GM23338 (cell line): ENCODE measurements around the gene SLC29A1. TPM values are rescaled to one million over a fixed set of nuclear protein-coding genes. Genes with fewer than 3 reads are reported as not detected.

Source experiments
- ATAC-seq: fragments of 200-7000 bp; cut with Tn5 transposase; 3 replicates; pipeline ENCODE4 v1.9.1; 2020
- DNase-seq: peaks from one replicate; pipeline ENCODE4 v3.0.0-alpha.2; 2015; ENCODE audit warnings: low spot score
- H2AFZ ChIP-seq: fragments of 200-600 bp; sonication (generic); 2 replicates; pipeline ENCODE4 v1.8.0; 2016; ENCODE audit warnings: antibody characterized with exemption, mild to moderate bottlenecking, moderate library complexity
- H3F3A ChIP-seq: fragments of 200-600 bp; sonication (generic); replicated peaks from 2 replicates; pipeline ENCODE4 v1.8.0; 2017; ENCODE audit warnings: antibody characterized with exemption, mixed run types, low read depth
- H3K27ac ChIP-seq: fragments of 200-600 bp; sonication (generic); 2 replicates; pipeline ENCODE4 v1.6.1; 2016; ENCODE audit warnings: low read depth
- H3K27me3 ChIP-seq: fragments of 200-600 bp; sonication (generic); 2 replicates; pipeline ENCODE4 v1.8.0; 2016; ENCODE audit warnings: mild to moderate bottlenecking, mixed run types, moderate library complexity; ENCODE audit not compliant: insufficient read depth
- H3K36me3 ChIP-seq: fragments of 200-600 bp; sonication (generic); 2 replicates; pipeline ENCODE4 v1.8.0; 2016; ENCODE audit warnings: mild to moderate bottlenecking; ENCODE audit not compliant: insufficient read depth
- H3K4me1 ChIP-seq: fragments of 200-600 bp; sonication (generic); 2 replicates; pipeline ENCODE4 v1.8.0; 2016; ENCODE audit warnings: mild to moderate bottlenecking, moderate library complexity; ENCODE audit not compliant: insufficient read depth
- H3K4me2 ChIP-seq: fragments of 200-600 bp; sonication (generic); 2 replicates; pipeline ENCODE4 v1.7.1; 2017; ENCODE audit warnings: mixed run types
- H3K4me3 ChIP-seq: fragments of 200-600 bp; sonication (generic); 2 replicates; pipeline ENCODE4 v1.6.1; 2016; ENCODE audit warnings: mixed run types
- H3K79me2 ChIP-seq: fragments of 200-600 bp; sonication (generic); replicated peaks from 2 replicates; pipeline ENCODE4 v1.8.0; 2017; ENCODE audit warnings: mild to moderate bottlenecking; ENCODE audit not compliant: insufficient read depth
- H3K9me2 ChIP-seq: fragments of 200-600 bp; sonication (generic); 2 replicates; pipeline ENCODE4 v1.8.0; 2017; ENCODE audit not compliant: insufficient read depth
- H4K20me1 ChIP-seq: fragments of 200-600 bp; sonication (generic); replicated peaks from 2 replicates; pipeline ENCODE4 v1.8.0; 2017; ENCODE audit warnings: mild to moderate bottlenecking; ENCODE audit not compliant: insufficient read depth
- H3K27ac Mint-ChIP-seq: 2 replicates; pipeline ENCODE4 v1.8.0; 2020; ENCODE audit warnings: inconsistent platforms, mild to moderate bottlenecking, moderate library complexity, mixed read lengths
- H3K27me3 Mint-ChIP-seq: 3 replicates; pipeline ENCODE4 v1.8.0; 2022; ENCODE audit warnings: low read depth, mild to moderate bottlenecking, moderate library complexity, mixed read lengths, inconsistent platforms; ENCODE audit not compliant: insufficient read depth, poor library complexity
- H3K36me3 Mint-ChIP-seq: 3 replicates; pipeline ENCODE4 v1.8.0; 2021; ENCODE audit warnings: low read depth, mild to moderate bottlenecking, inconsistent platforms, moderate library complexity, mixed read lengths
- H3K4me1 Mint-ChIP-seq: 3 replicates; pipeline ENCODE4 v1.8.0; 2020; ENCODE audit warnings: mild to moderate bottlenecking, inconsistent platforms, mixed read lengths
- H3K4me3 Mint-ChIP-seq: 3 replicates; pipeline ENCODE4 v1.8.0; 2021; ENCODE audit warnings: moderate library complexity, mild to moderate bottlenecking, inconsistent platforms, mixed read lengths
- H3K9me3 Mint-ChIP-seq: 3 replicates; pipeline ENCODE4 v1.8.0; 2020; ENCODE audit warnings: moderate library complexity, mild to moderate bottlenecking, inconsistent platforms, mixed read lengths
- CREB1 ChIP-seq: fragments of 250-450 bp; sonication (Bioruptor Pico); IDR thresholded peaks from 2 replicates; pipeline ENCODE4 v1.5.0; 2020; ENCODE audit warnings: low read depth, mild to moderate bottlenecking, moderate library complexity
- CTCF ChIP-seq, 2 experiments: fragments of 200-600 bp in 1 of 2; sonication (generic) in 1 of 2; conservative IDR thresholded peaks; 2 replicates each; pipeline versions ENCODE4 v1.5.1 to v1.6.1; 2016 to 2017; ENCODE audit warnings: antibody characterized with exemption in 2 of 2, low read depth in 2 of 2, mild to moderate bottlenecking in 2 of 2, moderate library complexity in 1 of 2
- ETS1 ChIP-seq: IDR thresholded peaks from 2 replicates; pipeline ENCODE4 v1.6.1; 2016; ENCODE audit warnings: antibody characterized with exemption
- EZH2 ChIP-seq: fragments of 200-600 bp; sonication (generic); IDR thresholded peaks from one replicate; pipeline ENCODE4 v1.8.0; 2017; ENCODE audit warnings: antibody characterized with exemption, mild to moderate bottlenecking, low read depth; ENCODE audit not compliant: unreplicated experiment
- EZH2phosphoT487 ChIP-seq: fragments of 200-600 bp; sonication (generic); IDR thresholded peaks from one replicate; pipeline ENCODE4 v1.8.1; 2018; ENCODE audit warnings: antibody characterized with exemption; ENCODE audit not compliant: unreplicated experiment
- JUNB ChIP-seq: IDR thresholded peaks from one replicate; pipeline ENCODE4 v1.6.1; 2016; ENCODE audit warnings: antibody characterized with exemption; ENCODE audit not compliant: unreplicated experiment
- NANOG ChIP-seq: IDR thresholded peaks from 2 replicates; pipeline ENCODE4 v1.6.1; 2016; ENCODE audit warnings: antibody characterized with exemption, borderline replicate concordance
- POLR2AphosphoS5 ChIP-seq: IDR thresholded peaks from 2 replicates; pipeline ENCODE4 v1.6.1; 2016; ENCODE audit warnings: antibody characterized with exemption, low read depth
- STAT1 ChIP-seq: IDR thresholded peaks from one replicate; pipeline ENCODE4 v1.6.1; 2016; ENCODE audit warnings: antibody characterized with exemption; ENCODE audit not compliant: unreplicated experiment
- ZNF114 ChIP-seq: fragments of 250-450 bp; sonication (Bioruptor Pico); IDR thresholded peaks from 2 replicates; pipeline ENCODE4 v1.5.0; 2020; ENCODE audit warnings: mild to moderate bottlenecking, moderate library complexity
- ZNF331 ChIP-seq: fragments of 250-450 bp; sonication (Bioruptor Pico); IDR thresholded peaks from 2 replicates; pipeline ENCODE4 v1.5.0; 2020; ENCODE audit warnings: low read depth, mild to moderate bottlenecking, moderate library complexity
- ZNF462 ChIP-seq: fragments of 250-450 bp; sonication (Bioruptor Pico); IDR thresholded peaks from 2 replicates; pipeline ENCODE4 v1.5.0; 2020; ENCODE audit warnings: mild to moderate bottlenecking, moderate library complexity
- polyA plus RNA-seq: library from polyadenylated mRNA; unstranded; fragments of >200 nt; fragmentation: Nextera tagmentation; extraction: Ambion mirVana; gene quantifications from 2 replicates; pipeline ENCODE4 v1.2.1, GENCODE V29; 2016
- total RNA-seq: library from RNA; depleted of rRNA; stranded (reverse); fragments of >200 nt; shearing (Covaris generic); gene quantifications from 2 replicates; pipeline ENCODE4 v1.2.3, GENCODE V29; 2014

Gene SLC29A1
- total and polyA plus RNA-seq, 2 experiments from 2014 or later, result 73.1 to 169 TPM

- no peak for TF ChIP-seq EZH2
- no peak for TF ChIP-seq ZNF331 (CRISPR knock-in tag)
Observed at GRCh38 chr6:44225579-44226325, 2.4 kb downstream of the SLC29A1 start (continued).

- peaks cover 42% of the 10 kb centered on the region for H3K79me2 ChIP-seq
- H3K4me3 ChIP-seq, result peak overlapping the region; percentile 84; the same call in 1 of the 2 replicates
- DNase-seq, result no peak
- no peak overlapping the region for H2AFZ ChIP-seq
- peaks cover 49% of the 10 kb centered on the region for H3K36me3 Mint-ChIP-seq
- H3F3A ChIP-seq, result peaks cover 20% of the 10 kb centered on the region
- H3K4me3 Mint-ChIP-seq, result peak overlapping the region; percentile 94
- H3K27me3 Mint-ChIP-seq, result peaks cover 35% of the 10 kb centered on the region
- H3K27ac ChIP-seq, result peak overlapping the region; percentile 26; the same call in 1 of the 2 replicates
- H4K20me1 ChIP-seq, result peaks cover 38% of the 10 kb centered on the region
- H3K36me3 ChIP-seq, result no peaks in the 10 kb centered on the region; the same call in 1 of the 2 replicates
- H3K4me2 ChIP-seq, result peak overlapping the region; percentile 98
- H3K4me1 Mint-ChIP-seq, result peaks cover 61% of the 10 kb centered on the region
- H3K4me1 ChIP-seq, result peaks cover 42% of the 10 kb centered on the region
- no peaks in the 10 kb centered on the region; the same call in 2 of the 3 replicates for H3K9me3 Mint-ChIP-seq
- peak overlapping the region; percentile 74; the same call in 1 of the 2 replicates for H3K27ac Mint-ChIP-seq
- no peaks in the 10 kb centered on the region for H3K9me2 ChIP-seq
- no peaks in the 10 kb centered on the region for H3K27me3 ChIP-seq
- no peak for ATAC-seq
- TF ChIP-seq EZH2 (no peak), CREB1 (no peak), STAT1 (no peak), ZNF114 (CRISPR knock-in tag) (no peak), CTCF (conservative IDR thresholded peaks at IDR 0.05; ENCODE audit: low read depth in 2 of 2) (no peak), ETS1 (no peak), ZNF462 (no peak), POLR2AphosphoS5 (no peak), JUNB (no peak), NANOG (no peak), ZNF331 (CRISPR knock-in tag) (no peak), EZH2phosphoT487 (no peak)
Observed at GRCh38 chr6:44226368-44227147, 3.2 kb downstream of the SLC29A1 start.
